Measurements from ENCODE around the gene SCYGR8. TPM values are rescaled to one million over a fixed set of nuclear protein-coding genes. Genes with fewer than 3 reads are reported as not detected.

SCYGR8 gene, protein sequence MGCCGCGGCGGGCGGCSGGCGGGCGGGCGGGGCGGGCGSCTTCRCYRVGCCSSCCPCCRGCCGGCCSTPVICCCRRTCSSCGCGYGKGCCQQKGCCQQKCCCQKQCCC
- not detected in 2 replicates for total RNA-seq

DNA sequence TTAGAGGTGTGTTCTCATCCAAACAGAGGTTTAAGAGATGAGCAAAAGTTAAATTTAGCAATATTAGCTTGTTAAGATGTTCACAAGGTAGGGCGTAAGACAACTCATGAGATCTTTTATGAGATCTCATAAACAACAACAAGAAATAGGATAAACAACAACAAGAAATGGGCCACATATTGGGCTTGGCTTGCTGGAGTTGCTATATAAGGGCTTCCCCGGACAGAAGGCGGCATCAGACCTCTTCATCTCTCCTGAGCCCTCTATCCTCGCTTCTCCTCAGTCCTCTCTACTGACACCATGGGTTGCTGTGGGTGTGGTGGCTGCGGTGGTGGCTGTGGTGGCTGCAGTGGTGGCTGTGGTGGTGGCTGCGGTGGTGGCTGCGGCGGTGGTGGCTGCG lies at the start of gene SCYGR8:
TSS of gene SCYGR8 (plus strand) at position 301 of the 400 bp plus-strand sequence. CDS start at position 301, 0 bp downstream.
- H3K4me3 ChIP-seq (ENCODE audit: low read depth, low read length), result no peak within 1 kb of the TSS
- DNase-seq (ENCODE audit: low read depth), result no peak
- TF ChIP-seq, protein P1, sequence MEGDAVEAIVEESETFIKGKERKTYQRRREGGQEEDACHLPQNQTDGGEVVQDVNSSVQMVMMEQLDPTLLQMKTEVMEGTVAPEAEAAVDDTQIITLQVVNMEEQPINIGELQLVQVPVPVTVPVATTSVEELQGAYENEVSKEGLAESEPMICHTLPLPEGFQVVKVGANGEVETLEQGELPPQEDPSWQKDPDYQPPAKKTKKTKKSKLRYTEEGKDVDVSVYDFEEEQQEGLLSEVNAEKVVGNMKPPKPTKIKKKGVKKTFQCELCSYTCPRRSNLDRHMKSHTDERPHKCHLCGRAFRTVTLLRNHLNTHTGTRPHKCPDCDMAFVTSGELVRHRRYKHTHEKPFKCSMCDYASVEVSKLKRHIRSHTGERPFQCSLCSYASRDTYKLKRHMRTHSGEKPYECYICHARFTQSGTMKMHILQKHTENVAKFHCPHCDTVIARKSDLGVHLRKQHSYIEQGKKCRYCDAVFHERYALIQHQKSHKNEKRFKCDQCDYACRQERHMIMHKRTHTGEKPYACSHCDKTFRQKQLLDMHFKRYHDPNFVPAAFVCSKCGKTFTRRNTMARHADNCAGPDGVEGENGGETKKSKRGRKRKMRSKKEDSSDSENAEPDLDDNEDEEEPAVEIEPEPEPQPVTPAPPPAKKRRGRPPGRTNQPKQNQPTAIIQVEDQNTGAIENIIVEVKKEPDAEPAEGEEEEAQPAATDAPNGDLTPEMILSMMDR (conservative IDR thresholded peaks at IDR 0.05; ENCODE audit: low read depth, low read length), result no peak

DNA sequence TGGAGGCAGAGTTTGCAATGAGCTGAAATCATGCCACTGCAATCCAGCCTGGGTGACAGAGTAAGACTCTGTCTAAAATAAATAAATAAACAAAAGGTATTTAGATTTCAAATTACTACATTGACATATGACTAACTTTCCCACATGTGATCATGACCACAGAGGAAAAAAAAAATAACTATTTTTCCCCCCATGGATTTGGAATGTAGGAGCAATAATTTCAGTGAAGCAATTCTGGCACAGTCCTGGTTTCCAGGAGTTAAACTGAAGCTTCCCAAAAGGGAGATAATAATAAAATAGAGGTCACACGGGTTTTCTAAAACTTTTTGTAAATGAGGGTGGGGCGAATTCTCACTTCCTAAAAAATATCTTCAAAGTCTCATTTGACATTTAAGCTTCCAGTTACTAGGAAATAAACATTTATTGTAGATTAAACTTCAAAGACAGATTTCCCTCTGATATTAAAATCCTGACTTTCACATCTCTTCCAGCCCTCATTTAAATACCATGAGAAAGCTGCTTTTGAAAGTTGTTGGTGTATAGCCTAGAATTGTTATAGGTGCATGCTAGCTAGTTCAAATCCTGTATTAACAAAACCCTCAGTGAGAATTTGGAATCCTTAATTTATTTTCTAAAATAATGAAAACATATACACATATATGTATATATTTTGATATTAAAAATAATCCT lies 48.6 kb upstream of the SCYGR8 start:
- H3K4me3 ChIP-seq (ENCODE audit: low read depth, low read length), result no peak overlapping the region
- TF ChIP-seq, protein P1 (conservative IDR thresholded peaks at IDR 0.05; ENCODE audit: low read depth, low read length), result no peak
- DNase-seq (ENCODE audit: low read depth), result no peak

DNA sequence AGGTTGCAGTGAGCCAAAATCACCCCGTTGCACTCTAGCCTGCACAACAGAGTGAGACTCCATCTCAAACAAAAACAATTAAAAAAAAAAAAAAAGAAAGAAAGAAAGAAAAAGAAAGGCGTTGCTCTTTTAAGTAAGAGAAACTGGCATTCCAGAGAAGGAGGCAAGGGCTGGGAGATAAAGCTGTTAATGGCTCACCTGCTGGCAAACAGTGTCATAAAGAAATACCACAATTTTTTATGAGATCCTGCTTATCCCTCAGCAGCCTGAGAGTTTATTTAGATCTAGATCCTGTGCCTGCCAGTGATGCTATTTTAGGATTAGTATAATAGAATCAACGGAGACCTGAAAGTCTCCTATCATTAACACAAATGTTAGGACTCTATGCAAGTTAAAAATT lies 44.1 kb upstream of the SCYGR8 start:
- no peak for DNase-seq (ENCODE audit: low read depth)
- no peak overlapping the region for H3K4me3 ChIP-seq (ENCODE audit: low read depth, low read length)
- TF ChIP-seq, protein P1 (conservative IDR thresholded peaks at IDR 0.05; ENCODE audit: low read depth, low read length), result no peak

DNA sequence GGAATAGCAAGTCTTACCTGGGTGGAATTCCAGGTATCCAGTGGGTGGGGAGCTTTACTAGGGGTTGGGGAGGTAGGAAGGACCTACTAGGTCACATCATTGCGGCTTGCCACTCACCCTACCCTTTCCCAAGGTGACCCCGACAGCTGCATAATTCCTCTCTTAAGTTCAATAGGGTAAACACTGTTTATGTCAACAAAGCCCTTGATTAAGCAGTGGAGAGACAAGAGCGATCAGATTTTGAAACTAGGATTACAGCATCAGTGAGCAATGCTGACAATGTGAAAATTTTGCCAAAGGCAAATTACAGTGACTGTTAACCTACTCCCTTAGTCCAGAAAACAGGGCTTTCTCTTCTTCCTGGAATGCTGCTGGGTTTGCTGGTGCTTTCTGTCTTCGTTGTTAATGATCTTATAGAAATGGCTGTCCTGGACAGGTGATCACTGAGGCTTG lies 42.4 kb upstream of the SCYGR8 start:
- DNase-seq (ENCODE audit: low read depth), result peak; percentile 44
- H3K4me3 ChIP-seq (ENCODE audit: low read depth, low read length), result no peak overlapping the region
- TF ChIP-seq, protein P1 (conservative IDR thresholded peaks at IDR 0.05; ENCODE audit: low read depth, low read length), result no peak

DNA sequence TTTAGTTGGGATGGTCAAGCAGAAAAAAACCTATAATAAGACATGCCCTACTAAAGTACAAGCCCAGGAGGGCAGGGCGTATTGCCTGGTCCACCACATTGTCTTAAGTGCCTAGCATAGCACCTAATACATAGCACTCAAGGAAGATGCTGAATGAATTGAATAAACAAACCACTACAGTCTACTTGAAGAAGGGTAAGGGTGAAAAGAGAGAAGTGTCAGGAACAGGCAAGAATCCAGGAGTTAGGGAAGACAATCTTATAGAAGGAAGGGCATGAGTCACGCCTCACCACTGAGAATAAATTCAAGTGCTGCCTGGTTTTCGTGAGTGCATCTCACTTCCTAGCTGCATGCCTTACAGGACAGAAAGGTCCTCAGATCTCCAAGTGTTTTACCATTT lies 41.7 kb upstream of the SCYGR8 start:
- no peak overlapping the region for H3K4me3 ChIP-seq (ENCODE audit: low read depth, low read length)
- TF ChIP-seq, protein P1 (conservative IDR thresholded peaks at IDR 0.05; ENCODE audit: low read depth, low read length), result no peak
- no peak for DNase-seq (ENCODE audit: low read depth)

DNA sequence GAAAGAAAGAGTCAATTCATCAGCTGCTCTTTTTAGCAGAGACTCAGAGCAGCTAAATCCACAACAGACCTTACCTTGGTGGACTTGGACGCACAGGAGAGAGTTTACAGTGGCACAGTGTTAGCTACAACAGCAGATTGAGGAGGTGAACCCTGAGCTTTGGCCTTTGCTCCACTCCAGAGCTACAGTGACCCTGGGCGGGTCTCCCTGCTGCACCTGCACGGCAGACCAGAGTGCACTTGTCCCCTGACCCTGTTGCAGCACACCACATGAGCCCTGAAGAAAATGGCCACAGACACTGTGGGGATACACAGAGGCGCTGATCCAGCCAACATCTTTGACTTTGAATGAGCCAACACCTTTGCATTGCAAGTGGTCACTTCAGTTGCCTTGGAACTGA lies 38.8 kb upstream of the SCYGR8 start:
- no peak overlapping the region for H3K4me3 ChIP-seq (ENCODE audit: low read depth, low read length)
- DNase-seq (ENCODE audit: low read depth), result no peak
- TF ChIP-seq, protein P1 (conservative IDR thresholded peaks at IDR 0.05; ENCODE audit: low read depth, low read length), result no peak

DNA sequence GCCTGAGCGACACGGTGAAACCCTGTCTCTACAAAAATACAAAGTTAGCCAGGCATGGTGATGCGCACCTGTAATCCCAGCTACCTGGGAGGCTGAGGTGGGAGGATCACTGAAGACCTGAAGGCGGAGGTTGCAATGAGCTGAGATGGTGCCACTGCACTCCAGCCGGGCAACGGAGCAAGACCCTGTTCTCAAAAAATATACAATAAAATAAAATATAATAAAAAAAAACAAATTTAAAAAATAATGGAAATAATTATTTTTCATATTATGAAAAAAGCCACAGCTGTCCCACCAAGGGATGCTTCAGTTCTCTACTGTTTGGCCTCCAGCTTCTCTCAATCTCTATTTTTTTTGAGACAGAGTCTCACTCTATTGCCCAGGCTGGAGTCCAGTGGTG lies 38.3 kb upstream of the SCYGR8 start:
- no peak for DNase-seq (ENCODE audit: low read depth)
- H3K4me3 ChIP-seq (ENCODE audit: low read depth, low read length), result no peak overlapping the region
- TF ChIP-seq, protein P1 (conservative IDR thresholded peaks at IDR 0.05; ENCODE audit: low read depth, low read length), result no peak

Data from epithelial cell of proximal tubule (primary cell).